Prostate gland (tissue), 2 donors: ENCODE results near the gene ABHD17C.

Source experiments
- CTCF ChIP-seq, 4 experiments: fragments of 200-600 bp in 2 of 4; fragments of 450-650 bp in 2 of 4; sonication (generic) in 2 of 4; IDR thresholded peaks; 1 replicate in 3 of 4; 2 replicates in 1 of 4; pipeline ENCODE4 v1.5.1; 2016 to 2019; ENCODE audit warnings: antibody characterized with exemption in 4 of 4, mild to moderate bottlenecking in 2 of 4, moderate library complexity in 2 of 4
- POLR2A ChIP-seq: fragments of 450-650 bp; IDR thresholded peaks from one replicate; pipeline ENCODE4 v1.6.1; 2016; ENCODE audit warnings: antibody characterized with exemption, mild to moderate bottlenecking
- POLR2AphosphoS5 ChIP-seq: sonication (generic); formaldehyde crosslinking; IDR thresholded peaks from one replicate; pipeline ENCODE4 v1.6.1; 2017; ENCODE audit warnings: antibody characterized with exemption

- TF ChIP-seq POLR2A (no peak), CTCF (IDR thresholded peaks at IDR 0.05) (no peak), POLR2AphosphoS5 (no peak)
Measured at GRCh38 chr15:80796407-80796806, 101.3 kb downstream of the ABHD17C start.
